HepG2 (cell line): ENCODE measurements around the gene TXN.

Experiments used
- BRD4 ChIP-seq: sonication (generic); formaldehyde crosslinking; IDR thresholded peaks from 2 replicates; pipeline ENCODE4 v1.4.0; 2020; ENCODE audit warnings: missing genetic modification reagents
- FIP1L1 ChIP-seq: fragments of 200-400 bp; formaldehyde crosslinking; IDR thresholded peaks from 2 replicates; pipeline ENCODE4 v1.6.1; 2018; ENCODE audit warnings: low read depth, mild to moderate bottlenecking, low read length, moderate library complexity, borderline replicate concordance; ENCODE audit not compliant: insufficient read depth
- IRF1 ChIP-seq: sonication (generic); formaldehyde crosslinking; IDR thresholded peaks from 2 replicates; pipeline ENCODE4 v1.4.0; 2020; ENCODE audit warnings: low read depth, mild to moderate bottlenecking, missing genetic modification reagents
- POLR2A ChIP-seq, 2 experiments: IDR thresholded peaks; 2 replicates each; pipeline ENCODE4 v1.6.1; 2011; ENCODE audit warnings: low read depth in 2 of 2, low read length in 2 of 2, mild to moderate bottlenecking in 1 of 2, moderate library complexity in 1 of 2; ENCODE audit not compliant: insufficient read depth in 1 of 2
- POLR2AphosphoS5 ChIP-seq: IDR thresholded peaks from 2 replicates; pipeline ENCODE4 v1.6.1; 2012; ENCODE audit warnings: low read depth, low read length
- RBM39 ChIP-seq: fragments of 200-400 bp; formaldehyde crosslinking; IDR thresholded peaks from one replicate; pipeline ENCODE4 v1.6.1; 2018; ENCODE audit warnings: antibody characterized with exemption, mild to moderate bottlenecking, low read depth, low read length; ENCODE audit not compliant: poor library complexity, severe bottlenecking

DNA sequence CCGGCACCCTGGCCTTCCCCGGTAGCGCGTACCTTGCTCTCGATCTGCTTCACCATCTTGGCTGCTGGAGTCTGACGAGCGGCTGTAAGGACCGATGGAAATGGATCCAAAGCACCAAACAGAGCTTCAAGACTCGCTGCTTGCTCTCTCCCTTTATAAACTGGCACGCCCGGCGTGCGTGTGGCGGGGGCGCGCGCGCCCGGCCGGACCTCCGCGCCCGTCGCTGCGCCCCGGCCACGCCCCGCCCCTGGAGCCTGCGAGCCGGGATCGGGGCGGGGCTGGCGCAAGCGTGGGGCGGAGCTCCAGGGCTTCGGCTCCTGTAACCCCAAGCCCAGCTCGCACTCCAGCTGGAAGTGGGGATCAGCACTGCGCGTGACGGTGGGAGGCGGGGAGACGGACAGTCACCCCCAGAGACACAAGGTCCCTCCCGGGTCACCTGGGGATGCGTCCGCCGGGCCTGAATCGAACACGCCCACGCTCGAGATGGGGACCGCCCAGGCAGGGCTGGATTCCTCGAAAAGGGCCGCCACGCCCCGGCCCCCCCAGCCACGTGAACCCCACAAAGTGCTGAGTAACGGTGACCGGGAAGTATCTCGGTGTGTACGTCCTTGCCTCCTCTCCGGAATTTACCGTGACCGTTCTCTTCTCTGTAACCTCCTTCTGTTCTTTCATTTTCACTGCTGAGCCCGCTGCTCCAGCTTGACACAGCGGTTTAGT is at the start of gene TXN:
- TF ChIP-seq BRD4: peak; percentile 59; the same call in 1 of the 2 replicates
- peak; percentile 90 to 98 for TF ChIP-seq POLR2A (IDR thresholded peaks at IDR 0.05; ENCODE audit: insufficient read depth in 1 of 2, low read depth in 2 of 2, low read length in 2 of 2)
- no peak for TF ChIP-seq RBM39
- TF ChIP-seq FIP1L1: 0 out of 2 replicates have a peak, but pooled peaks have one; percentile 21
- TF ChIP-seq POLR2AphosphoS5: peak; percentile 97
- no peak for TF ChIP-seq IRF1 (CRISPR knock-in tag)
